NT2/D1 (cell line): ENCODE measurements around the gene CLIC6.

ENCODE experiments used
- DNase-seq: peaks from one replicate; pipeline ENCODE4 v3.0.0-alpha.2; 2011; ENCODE audit warnings: low read depth, low spot score
- H3K27me3 ChIP-seq: 2 replicates; pipeline ENCODE4 v1.6.0; 2011; ENCODE audit warnings: mild to moderate bottlenecking; ENCODE audit not compliant: insufficient read length, insufficient read depth
- H3K36me3 ChIP-seq: 2 replicates; pipeline ENCODE4 v1.6.1; 2011; ENCODE audit warnings: mild to moderate bottlenecking, low read length, mixed read lengths; ENCODE audit not compliant: insufficient read depth, insufficient read length
- H3K4me1 ChIP-seq: 2 replicates; pipeline ENCODE4 v1.5.1; 2011; ENCODE audit not compliant: insufficient read depth, insufficient read length
- H3K4me3 ChIP-seq: 2 replicates; pipeline ENCODE4 v1.5.1; 2011; ENCODE audit warnings: low read depth; ENCODE audit not compliant: insufficient read length
- H3K9ac ChIP-seq: 2 replicates; pipeline ENCODE4 v1.6.0; 2011; ENCODE audit warnings: low read depth; ENCODE audit not compliant: insufficient read length
- H3K9me3 ChIP-seq: 2 replicates; pipeline ENCODE4 v1.5.1; 2011; ENCODE audit warnings: mild to moderate bottlenecking, low read length; ENCODE audit not compliant: insufficient read depth
- SUZ12 ChIP-seq: IDR thresholded peaks from 2 replicates; pipeline ENCODE4 v1.6.1; 2011; ENCODE audit not compliant: insufficient read length, insufficient read depth; ENCODE audit errors: extremely low read depth
- YY1 ChIP-seq: IDR thresholded peaks from 2 replicates; pipeline ENCODE4 v1.6.1; 2011; ENCODE audit not compliant: insufficient read length, insufficient read depth
- ZNF274 ChIP-seq: IDR thresholded peaks from 2 replicates; pipeline ENCODE4 v1.6.1; 2011; ENCODE audit warnings: mild to moderate bottlenecking, low read depth, low read length

CLIC6 gene

DNA sequence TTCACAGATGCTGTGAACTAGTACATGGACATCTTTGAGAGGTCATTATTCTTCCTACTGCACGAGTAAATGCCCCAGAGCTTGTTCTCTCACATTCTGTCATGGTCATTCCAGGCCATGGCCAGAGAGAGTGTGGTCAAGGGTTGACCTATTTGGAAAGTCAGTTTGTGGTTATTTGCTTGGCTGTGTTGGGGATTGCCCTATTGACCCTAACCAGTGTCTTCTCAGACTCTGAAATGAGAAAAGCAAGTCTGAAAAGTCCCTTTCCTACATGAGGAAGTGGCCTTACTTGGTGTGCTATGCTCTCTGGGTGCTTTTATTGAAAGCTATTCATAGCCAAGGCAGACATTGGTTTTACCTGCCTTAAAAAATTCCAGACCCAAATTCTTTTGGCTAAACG is 26.6 kb downstream of the CLIC6 start:
- H3K4me3 ChIP-seq, result no peak overlapping the region
- TF ChIP-seq SUZ12, result no peak
- TF ChIP-seq ZNF274, result no peak
- TF ChIP-seq YY1, result no peak
- no peak for DNase-seq

GRCh38 chr21:34696121-34696520 is 27.3 kb downstream of the CLIC6 start:
- Histone ChIP-seq H3K27me3 (no peaks in the 10 kb centered on the region), H3K9ac (no peak overlapping the region), H3K4me3 (no peak overlapping the region), H3K4me1 (no peaks in the 10 kb centered on the region), H3K36me3 (no peaks in the 10 kb centered on the region), H3K9me3 (peaks cover 9% of the 10 kb centered on the region; the same call in 1 of the 2 replicates)
- DNase-seq, result no peak
- TF ChIP-seq YY1 (no peak), SUZ12 (no peak), ZNF274 (no peak)

More for the DNA sequence above, 26.6 kb downstream of the CLIC6 start:
- no peaks in the 10 kb centered on the region for H3K36me3 ChIP-seq
- no peak overlapping the region for H3K9ac ChIP-seq
- H3K27me3 ChIP-seq, result no peaks in the 10 kb centered on the region
- H3K4me1 ChIP-seq, result no peaks in the 10 kb centered on the region
- H3K9me3 ChIP-seq, result peaks cover 9% of the 10 kb centered on the region; the same call in 1 of the 2 replicates

- TF ChIP-seq SUZ12 (no peak), YY1 (no peak), ZNF274 (no peak)
- H3K36me3 ChIP-seq, result no peaks in the 10 kb centered on the region
- H3K27me3 ChIP-seq, result no peaks in the 10 kb centered on the region
- H3K4me3 ChIP-seq, result no peak overlapping the region
- H3K4me1 ChIP-seq, result no peaks in the 10 kb centered on the region
- H3K9me3 ChIP-seq, result peaks cover 9% of the 10 kb centered on the region; the same call in 1 of the 2 replicates
- no peak overlapping the region for H3K9ac ChIP-seq
- no peak for DNase-seq
Observed at GRCh38 chr21:34697826-34698225, 29.0 kb downstream of the CLIC6 start.

GRCh38 chr21:34698270-34699015 is 29.6 kb downstream of the CLIC6 start:
- Histone ChIP-seq H3K36me3 (no peaks in the 10 kb centered on the region), H3K9me3 (peaks cover 12% of the 10 kb centered on the region; the same call in 1 of the 2 replicates), H3K27me3 (no peaks in the 10 kb centered on the region), H3K9ac (no peak overlapping the region), H3K4me1 (no peaks in the 10 kb centered on the region), H3K4me3 (no peak overlapping the region)
- TF ChIP-seq YY1, result no peak
- no peak for TF ChIP-seq SUZ12
- no peak for TF ChIP-seq ZNF274
- peak; percentile 56 for DNase-seq

DNA sequence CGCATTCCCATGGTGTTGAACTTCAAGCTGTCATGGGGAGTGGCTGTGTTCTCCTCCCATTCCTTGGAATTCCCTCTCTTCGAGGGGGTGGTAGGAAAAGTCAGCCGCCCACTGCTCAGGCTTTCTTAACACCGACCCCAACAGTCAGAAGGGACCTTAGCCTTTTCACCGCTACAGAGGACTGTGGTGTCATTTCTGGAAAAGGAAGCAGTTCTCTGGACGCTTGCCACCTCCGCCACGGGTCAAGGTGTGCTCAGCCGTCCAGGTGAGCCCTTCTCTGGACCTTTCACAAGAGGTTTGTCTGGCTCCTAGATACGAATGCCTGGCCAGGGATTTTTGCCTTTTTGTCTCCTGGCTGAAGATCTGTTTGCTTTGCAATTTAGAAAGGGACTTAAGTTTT is 31.8 kb downstream of the CLIC6 start:
- Histone ChIP-seq H3K9ac (no peak overlapping the region), H3K27me3 (no peaks in the 10 kb centered on the region), H3K4me1 (no peaks in the 10 kb centered on the region), H3K4me3 (no peak overlapping the region), H3K9me3 (0 out of 2 replicates have a peak, but pooled peaks cover 3% of the 10 kb centered on the region), H3K36me3 (no peaks in the 10 kb centered on the region)
- TF ChIP-seq YY1 (no peak), SUZ12 (no peak), ZNF274 (no peak)
- DNase-seq, result no peak

- Histone ChIP-seq H3K4me3 (no peak overlapping the region), H3K36me3 (no peaks in the 10 kb centered on the region), H3K4me1 (no peaks in the 10 kb centered on the region), H3K27me3 (no peaks in the 10 kb centered on the region), H3K9ac (no peak overlapping the region), H3K9me3 (0 out of 2 replicates have a peak, but pooled peaks cover 3% of the 10 kb centered on the region)
- no peak for DNase-seq
- TF ChIP-seq YY1 (no peak), SUZ12 (no peak), ZNF274 (no peak)
Observed at GRCh38 chr21:34701726-34702125, 32.9 kb downstream of the CLIC6 start.

GRCh38 chr21:34702341-34703170 is 33.8 kb downstream of the CLIC6 start:
- H3K36me3 ChIP-seq, result no peaks in the 10 kb centered on the region
- no peak overlapping the region for H3K4me3 ChIP-seq
- H3K9me3 ChIP-seq, result 0 out of 2 replicates have a peak, but pooled peaks cover 3% of the 10 kb centered on the region
- no peak for DNase-seq
- no peaks in the 10 kb centered on the region for H3K4me1 ChIP-seq
- TF ChIP-seq YY1, result no peak
- TF ChIP-seq SUZ12, result no peak
- no peak for TF ChIP-seq ZNF274
- H3K9ac ChIP-seq, result no peak overlapping the region
- H3K27me3 ChIP-seq, result no peaks in the 10 kb centered on the region
